HG03066 (cell line): ENCODE data around the gene DTWD1.
"Not testable (repeated sequence)": the region's sequence is repeated elsewhere in the genome, so short reads cannot be mapped to it uniquely, and the experiment has no call there.

Experiments used
- ATAC-seq: cut with Tn5 transposase; IDR thresholded peaks from one replicate; pipeline ENCODE4 v1.9.1; 2021; ENCODE audit warnings: low read depth; ENCODE audit not compliant: unreplicated experiment

Gene DTWD1

DNA sequence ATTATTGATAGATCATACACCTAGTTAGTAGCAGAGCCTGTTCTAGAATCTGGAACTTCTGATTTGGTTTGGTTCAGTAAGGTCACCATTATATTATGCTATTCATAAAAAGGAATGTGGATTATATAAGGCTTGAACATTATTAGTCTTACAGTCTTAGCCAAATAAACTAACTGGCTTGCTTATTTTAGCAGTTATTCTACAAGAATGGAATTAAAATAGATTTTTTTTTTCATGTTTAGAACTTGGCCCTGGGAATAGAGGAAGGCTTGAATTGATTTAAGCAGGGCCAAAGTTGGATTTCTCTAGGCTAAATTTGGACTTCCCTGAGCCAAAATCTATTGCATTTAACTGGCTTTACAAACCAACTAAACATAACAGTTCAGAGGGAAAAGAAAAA, 24.4 kb downstream of the DTWD1 start:
- ATAC-seq = no peak

DNA sequence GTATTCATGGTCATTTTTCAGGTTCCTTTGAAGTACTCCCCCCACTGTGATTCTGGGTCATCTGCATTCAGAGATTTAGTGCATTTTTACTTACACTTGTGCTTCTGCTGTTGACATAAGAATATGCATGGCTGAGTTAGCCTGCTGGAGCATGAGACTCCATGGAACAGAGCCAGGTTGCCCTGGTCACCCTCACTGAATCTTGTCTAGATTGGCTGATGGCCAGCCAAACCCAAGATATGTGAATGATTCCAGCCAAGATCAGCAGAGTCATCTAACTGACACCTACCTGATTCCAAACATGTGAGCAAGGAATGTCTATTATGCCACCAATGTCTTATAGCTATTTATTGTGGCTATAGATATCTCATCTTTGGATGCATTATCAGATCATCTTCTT, 25.1 kb downstream of the DTWD1 start:
- no peak for ATAC-seq

DNA sequence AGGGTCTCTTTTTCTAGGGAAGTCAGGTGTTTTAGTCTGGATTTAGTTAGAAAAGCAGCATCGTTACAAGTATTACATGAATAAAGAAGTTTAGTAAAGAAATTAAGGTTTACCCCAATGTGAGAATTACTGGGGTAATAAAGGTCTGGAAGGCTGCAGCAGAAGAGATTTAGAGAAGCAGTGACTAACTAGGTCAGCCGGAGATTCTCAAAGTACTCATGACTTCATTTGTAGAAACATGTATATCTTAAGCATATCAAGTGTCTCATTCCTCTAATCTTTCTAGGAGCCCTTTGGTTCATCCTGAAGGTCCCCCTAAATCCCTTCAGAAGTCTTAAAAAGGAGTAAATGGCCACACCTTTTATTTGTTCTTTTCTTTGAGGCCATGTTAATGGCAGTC, 26.0 kb downstream of the DTWD1 start:
- no peak for ATAC-seq

DNA sequence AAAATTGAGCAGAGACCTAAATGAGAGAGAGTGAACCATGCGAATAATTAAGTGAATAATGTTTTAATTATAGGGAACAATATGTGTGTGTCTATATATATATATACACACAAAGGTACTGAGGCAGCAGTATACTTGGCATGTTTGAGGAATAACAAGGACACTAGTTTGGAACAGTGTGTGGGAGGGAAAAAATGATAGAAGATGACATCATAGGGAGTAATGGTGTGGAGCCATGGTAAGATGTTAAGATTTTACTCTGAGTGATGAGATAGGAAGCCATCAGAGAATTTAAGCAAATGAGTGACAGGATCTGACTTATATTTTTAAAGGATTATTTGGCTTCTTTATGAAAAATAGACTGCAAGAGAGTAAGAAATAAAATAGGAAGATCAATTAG, 29.1 kb downstream of the DTWD1 start:
- no peak for ATAC-seq

DNA sequence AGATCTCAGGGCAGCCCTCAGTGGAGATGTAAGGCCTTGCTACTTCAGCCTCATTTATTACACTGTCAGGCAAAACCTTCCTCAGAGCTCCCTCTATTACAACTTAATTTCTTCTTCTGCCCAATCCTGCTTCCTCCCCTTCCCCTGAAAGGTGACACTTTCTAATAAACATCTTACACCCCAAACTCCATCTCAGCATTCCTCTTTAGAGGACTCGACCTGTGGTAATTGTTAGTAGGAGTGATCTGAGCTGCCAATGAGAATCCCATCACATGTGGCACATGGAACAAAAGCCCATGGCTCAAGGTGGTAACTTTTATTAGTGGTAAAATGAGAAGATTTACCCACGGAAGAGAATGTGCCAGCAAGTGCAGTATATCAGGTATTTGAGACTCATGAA, 29.8 kb downstream of the DTWD1 start:
- no peak for ATAC-seq

DNA sequence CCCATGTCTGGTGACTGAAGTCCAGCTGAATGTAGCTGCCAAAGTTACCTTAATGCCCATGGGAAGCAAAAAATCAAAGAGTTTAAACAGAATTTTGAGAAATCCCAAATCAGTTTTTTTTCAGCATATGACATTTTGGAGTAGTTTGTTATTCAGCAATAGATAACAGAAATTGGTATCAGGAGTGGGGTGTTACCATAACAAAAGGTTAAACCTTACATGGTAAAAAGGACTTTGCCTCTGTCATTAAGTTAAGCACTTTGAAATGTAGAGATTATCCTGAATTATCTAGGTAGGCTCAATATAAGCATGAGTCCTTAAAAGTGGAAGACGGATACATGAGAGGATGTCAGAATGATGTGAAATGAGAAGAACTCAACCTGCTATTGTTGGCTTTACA, 32.1 kb downstream of the DTWD1 start:
- ATAC-seq = no peak

DNA sequence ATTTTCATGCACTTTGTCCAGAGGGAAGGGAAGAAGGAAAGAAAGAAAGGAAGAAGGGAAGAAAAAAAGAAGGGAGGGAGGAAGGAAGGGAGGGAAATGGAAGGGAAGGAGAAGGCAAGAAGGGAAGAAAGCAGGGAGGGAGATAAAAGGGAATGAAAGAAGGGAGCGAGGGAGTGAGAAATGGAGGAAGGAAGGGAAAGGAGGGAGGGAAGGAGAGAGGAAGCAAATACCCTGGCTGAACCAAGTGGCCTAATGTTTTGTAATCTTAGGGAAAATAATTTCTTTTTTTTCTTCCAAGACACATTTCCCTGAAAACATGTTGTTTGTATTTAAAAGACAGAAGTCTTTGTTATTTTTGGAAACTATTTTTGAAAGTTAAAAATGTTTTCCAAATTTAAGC, 35.9 kb downstream of the DTWD1 start:
- no peak for ATAC-seq

DNA sequence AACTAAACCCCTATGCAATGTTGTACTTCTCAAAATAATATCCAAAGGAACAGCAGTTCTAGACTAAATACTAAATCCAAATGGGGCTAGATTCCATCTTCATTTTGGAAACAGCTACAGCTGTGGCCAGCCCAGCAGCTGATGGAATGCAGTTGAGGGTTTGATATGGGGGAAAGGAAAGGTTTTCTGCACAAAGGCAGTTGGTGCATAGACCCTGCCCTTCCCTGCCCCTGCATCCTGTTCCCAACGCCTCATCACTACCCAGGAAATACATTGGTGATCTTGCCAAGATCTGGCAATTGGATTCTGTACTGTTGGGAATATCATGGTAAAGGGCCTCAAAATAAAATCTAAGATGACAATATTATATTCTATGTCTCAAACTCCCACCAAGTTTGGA, 43.9 kb downstream of the DTWD1 start:
- no peak for ATAC-seq

DNA sequence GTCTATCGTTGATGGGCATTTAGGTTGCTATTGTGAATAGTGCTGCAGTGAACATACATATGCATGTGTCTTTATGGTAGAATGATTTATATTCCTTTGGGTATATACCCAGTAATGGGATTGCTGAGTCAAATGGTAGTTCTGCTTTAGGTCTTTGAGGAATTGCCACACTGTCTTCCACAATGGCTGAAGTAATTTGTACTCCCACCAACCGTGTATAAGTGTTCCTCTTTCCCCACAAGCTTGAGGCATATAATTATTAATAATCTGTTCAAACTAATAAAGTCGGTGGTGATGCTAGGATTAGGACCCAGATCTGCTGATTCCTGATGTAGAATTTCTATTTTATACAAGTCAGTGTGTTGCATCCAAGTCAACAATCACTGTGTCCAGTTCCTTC, 45.6 kb downstream of the DTWD1 start:
- ATAC-seq = not testable (repeated sequence)

DNA sequence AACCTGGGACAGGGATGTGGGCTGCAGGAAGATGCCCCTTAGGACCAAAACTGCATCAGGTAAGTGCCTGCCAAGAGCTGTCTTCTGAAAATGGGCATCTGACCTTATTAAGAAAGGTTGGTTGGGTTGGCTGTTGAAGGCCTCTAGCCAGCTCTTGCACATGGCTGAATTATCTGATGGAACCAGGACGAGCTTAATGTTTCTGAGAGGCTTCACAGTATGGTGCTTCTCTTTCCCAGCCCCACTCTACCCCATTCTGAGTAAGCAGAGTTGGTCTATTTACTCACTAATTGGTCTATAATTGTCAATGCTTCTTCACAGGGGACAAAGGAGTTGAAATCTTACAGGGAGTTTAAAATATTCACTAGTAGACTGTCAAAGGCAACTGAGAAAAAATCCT, 48.4 kb downstream of the DTWD1 start:
- no peak for ATAC-seq

DNA sequence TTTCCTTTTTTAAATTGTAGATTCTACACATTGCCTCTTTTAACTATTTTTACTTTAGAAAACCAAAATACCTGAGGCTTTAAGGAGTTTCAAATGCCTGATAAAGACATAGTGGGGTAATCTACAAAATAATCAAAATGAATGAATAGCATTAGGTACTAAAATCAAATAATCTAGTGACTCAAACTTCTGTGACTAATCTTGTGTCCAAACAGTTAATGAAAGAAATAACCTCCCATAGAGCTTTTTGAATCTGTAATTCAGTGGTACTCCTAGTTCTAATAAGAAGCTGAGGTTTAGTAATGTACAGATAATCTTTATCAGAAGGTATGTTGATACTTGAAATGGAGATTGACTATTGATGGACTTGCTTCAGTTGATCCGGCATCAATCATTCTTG, 53.0 kb downstream of the DTWD1 start:
- ATAC-seq = no peak

DNA sequence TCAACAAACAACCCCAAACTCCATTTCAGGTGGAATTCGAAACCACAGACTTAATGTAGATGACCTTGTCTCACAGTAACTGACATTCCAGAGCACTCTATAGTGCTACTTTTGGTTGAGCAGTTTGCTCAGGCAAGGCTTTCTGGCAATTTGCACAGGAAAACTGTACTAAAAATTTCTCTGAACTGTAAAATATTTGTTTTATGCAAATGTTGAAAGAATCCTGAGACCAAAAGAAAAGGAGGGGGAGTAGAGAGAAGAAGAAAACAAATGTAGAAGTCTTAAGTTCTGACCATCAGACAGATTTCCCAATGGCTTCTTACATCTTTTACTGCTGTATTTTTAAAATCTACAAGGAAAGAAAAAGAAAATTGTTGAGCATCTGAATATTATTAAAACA, 53.5 kb downstream of the DTWD1 start:
- ATAC-seq = no peak

DNA sequence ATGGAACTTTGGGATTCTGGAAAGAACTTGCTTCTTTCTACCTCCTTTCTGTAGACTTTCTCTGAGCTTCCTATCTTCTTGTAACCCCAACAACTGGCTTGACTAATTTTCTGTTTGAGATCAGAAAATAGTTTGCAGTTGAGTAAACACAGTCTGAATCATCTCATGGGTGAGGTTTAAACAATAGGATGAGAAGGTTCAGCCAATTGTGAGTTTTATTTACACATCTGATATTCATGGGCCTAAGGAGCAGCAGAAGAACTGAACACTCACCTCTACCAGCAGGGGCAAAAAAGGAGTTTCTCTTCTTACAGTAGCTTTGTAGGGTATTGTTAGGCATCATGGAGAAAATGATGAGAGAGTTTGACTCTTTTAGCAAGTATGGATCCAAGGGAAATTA, 54.2 kb downstream of the DTWD1 start:
- ATAC-seq = no peak

DNA sequence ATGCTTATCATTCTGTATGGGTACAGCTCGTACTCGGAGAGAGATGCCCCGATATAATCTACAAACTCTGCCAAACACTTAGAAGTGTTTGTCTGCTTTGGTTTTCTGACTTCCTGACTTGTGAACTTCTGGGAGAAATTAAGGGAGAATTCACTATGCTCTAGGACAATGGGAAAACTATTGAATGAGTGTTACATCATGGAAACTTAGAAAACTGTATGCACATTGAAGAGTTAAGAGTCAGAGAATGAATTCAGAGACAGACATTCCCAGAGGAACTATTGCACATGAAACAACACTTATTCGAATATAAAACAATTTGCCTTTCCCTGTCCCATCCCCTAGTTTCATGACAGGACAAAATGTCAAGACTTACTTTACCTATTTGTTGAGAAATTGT, 57.8 kb downstream of the DTWD1 start:
- ATAC-seq = no peak

DNA sequence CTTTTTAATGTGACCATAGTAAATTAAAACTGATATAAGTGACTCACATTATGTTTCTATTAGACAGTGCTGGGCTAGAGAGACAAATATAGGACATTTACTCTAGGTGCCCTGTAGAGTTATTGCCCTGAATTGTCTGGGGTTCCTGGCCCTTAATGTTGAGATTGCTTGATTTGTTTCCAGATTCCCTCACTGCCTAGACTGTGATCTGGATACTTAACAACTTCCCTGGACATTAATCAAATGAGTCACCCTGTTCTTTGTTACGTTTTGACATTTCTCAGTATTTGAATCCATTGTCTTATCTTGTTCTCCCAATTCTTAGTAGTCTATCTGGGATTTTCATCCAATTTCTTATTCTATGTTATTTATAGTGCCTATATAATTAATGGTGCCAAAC, 65.8 kb downstream of the DTWD1 start:
- ATAC-seq = no peak

DNA sequence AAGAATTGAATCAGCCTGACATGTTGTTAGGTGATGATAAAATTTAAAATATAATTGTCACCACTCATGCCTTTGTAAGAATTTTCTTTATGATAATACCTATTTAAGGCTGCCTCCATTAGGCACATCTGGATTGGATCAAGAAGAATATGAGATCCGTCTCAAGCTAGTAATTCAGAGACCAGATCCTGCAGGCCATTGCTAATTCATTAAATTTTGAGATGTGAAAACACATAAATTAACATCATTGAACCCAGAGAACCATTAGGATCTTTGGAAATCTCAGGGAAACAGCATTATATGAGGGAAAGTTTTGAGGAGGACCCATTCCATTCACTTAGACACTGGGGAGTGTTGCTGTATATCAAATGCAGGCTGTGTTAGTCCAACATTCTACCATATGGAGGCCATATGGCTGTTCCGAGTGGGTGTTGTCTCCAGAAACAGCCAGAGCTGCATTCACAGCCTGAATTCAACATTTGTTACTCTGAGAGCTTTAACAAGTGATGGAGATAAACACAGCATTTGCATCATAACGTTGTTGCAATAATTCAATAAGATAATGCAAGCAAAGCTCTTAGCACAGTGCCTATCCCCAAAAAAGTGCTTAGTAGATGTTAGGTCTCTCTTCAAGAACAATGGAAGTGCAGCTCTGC, 67.4 kb downstream of the DTWD1 start:
- ATAC-seq = no peak

DNA sequence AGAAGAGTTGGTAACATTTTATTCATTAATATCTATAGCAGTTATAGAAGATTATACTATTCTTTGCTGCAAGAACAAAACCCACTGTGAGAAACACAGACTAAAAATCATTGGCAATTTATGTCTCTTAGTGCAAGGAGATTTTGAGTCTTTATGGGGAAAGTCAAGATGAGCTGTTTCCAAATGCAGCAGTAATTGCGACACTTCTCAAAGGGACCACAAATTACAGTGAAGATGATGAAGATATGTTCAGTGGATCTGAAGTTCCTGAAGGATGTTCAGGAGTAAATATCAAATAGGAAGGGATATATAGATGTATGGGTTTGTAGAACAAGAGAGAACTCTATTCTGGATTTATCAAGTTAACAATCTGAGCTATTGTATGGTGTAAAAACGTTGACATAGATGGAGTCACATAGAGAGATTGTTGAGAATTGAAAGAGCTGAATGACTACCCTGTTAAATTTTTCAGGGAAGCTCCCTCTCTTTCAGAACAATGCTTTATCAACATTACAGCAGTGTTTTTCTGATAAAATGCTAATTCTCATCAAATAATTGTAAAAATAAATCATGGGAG, 71.8 kb downstream of the DTWD1 start:
- ATAC-seq = no peak

DNA sequence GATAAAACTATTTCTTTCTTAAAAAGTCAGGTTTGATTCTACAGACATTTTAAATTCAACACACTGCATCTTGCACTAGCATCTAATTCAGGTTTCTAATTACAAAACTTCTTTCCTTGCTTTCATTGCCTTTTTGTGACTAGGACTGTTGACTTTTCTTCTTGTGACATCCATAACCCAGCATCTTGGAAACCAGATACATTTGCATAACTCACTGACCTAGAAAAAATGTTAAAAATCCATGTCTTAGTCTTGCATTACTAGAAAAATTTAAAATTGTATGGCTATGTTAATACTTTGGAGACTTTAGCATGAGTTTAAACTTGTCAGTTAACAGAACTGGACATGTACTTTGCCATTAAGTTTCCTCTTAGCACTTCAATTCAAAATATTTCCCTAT, 72.7 kb downstream of the DTWD1 start:
- no peak for ATAC-seq

DNA sequence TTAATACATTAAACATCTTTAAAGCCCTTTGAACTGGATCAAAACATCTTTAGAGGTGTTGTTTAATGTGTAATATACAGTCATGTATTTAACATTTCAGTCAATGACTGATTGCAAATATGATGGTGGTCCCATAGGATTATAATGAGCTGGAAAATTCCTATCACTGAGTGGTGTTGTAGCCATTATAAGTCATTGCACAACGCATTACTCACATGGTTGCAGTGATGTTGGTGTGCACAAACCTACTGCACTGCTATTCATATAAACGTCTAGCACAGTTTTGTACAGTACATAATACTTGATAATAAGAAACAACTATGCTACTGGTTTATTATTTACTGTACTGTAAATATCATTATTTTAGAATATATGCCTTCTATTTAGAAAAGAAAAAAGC, 75.6 kb downstream of the DTWD1 start:
- ATAC-seq = no peak

DNA sequence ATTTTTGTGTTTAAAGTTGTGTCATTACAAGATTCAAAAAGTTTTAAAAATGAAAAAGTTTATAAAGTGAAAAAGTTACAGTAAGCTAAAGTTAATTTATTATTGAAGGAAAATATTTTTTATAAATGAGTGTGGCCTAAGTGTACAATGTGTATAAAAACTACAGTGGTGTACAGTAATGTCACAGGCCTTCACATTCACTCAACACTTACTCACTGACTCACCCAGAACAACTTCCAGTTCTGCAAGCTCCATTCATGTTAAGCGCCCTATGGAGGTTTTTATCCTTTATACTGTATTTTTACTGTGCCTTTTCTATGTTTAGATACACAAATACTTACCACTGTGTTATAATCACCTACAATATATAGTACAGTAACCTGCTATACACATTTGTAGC, 76.3 kb downstream of the DTWD1 start:
- no peak for ATAC-seq

DNA sequence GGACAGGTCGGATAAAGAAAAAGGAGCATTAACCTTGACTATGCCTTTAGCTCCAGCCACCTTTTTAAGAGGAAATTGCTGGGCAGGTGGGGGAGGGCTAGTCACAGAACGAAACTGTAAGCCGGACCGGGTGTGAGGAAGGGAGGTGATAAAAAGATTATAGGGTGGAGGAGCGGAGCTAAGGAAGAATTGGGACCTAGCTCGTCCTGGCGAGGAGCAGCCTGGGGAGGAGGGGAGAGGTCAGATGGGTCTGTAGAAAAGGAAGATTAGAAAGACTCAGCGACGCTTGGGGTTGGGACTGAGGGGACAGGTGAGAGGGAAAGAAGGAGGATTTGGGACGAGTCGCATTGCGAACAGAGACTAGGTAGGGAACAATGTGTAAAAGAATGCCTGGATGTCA, 82.1 kb downstream of the DTWD1 start:
- ATAC-seq = not testable (repeated sequence)
